Ovary (tissue), 9 donors: ENCODE data around the gene ADGRE1. TPM values are rescaled to one million over a fixed set of nuclear protein-coding genes. Genes with fewer than 3 reads are reported as not detected.

Source experiments
- DNase-seq, 5 donors: peaks; one replicate each; pipeline ENCODE4 v3.0.0-alpha.2; 2019 to 2020
- H3K27ac ChIP-seq, 2 donors: fragments of 200-600 bp; one replicate each; pipeline versions ENCODE4 v1.5.1 to v1.8.0; 2019 to 2022
- H3K27me3 ChIP-seq: fragments of 200-600 bp; one replicate; pipeline ENCODE4 v1.8.0; 2022
- H3K36me3 ChIP-seq: fragments of 200-600 bp; sonication (generic); one replicate; pipeline ENCODE4 v1.5.1; 2019
- H3K4me1 ChIP-seq: one replicate; pipeline ENCODE4 v1.8.1; 2013; ENCODE audit warnings: mild to moderate bottlenecking, moderate library complexity; ENCODE audit not compliant: insufficient read depth
- H3K4me3 ChIP-seq: fragments of 200-600 bp; sonication (generic); one replicate; pipeline ENCODE4 v1.5.1; 2017
- H3K9me3 ChIP-seq, 2 donors: fragments of 200-600 bp in 1 of 2; sonication (generic) in 1 of 2; one replicate each; pipeline versions ENCODE4 v1.5.1 to v1.8.1; 2013 to 2019; ENCODE audit warnings: mild to moderate bottlenecking in 1 of 2, moderate library complexity in 1 of 2
- CTCF ChIP-seq, 3 donors: fragments of 450-650 bp in 2 of 3; fragments of 200-600 bp in 1 of 3; IDR thresholded peaks; one replicate each; pipeline versions ENCODE4 v1.5.1 to v1.8.0; 2016 to 2022; ENCODE audit warnings: antibody characterized with exemption in 3 of 3, mild to moderate bottlenecking in 1 of 3
- EP300 ChIP-seq: sonication (generic); formaldehyde crosslinking; IDR thresholded peaks from one replicate; pipeline ENCODE4 v1.6.1; 2017; ENCODE audit warnings: antibody characterized with exemption
- POLR2A ChIP-seq: fragments of 450-650 bp; IDR thresholded peaks from one replicate; pipeline ENCODE4 v1.6.1; 2017; ENCODE audit warnings: antibody characterized with exemption, mild to moderate bottlenecking, moderate library complexity
- WGBS, 3 donors: extraction: QIAGEN DNeasy Blood & Tissue Kit in 1 of 3; methylation state at CpG; one replicate each; pipeline versions ENCODE4 v1.1.5 to v1.1.7; 2013 to 2017; 5-methylcytosine and 5-hydroxymethylcytosine counted together
- intact Hi-C, 4 donors: fragments of 100-400 bp; cut with DNase I; formaldehyde crosslinking; loops; one replicate each; pipeline versions ENCODE4 v1.11.0 to v1.15.1; 2022 to 2023
- polyA plus RNA-seq, 2 donors: library from polyadenylated mRNA; stranded (reverse); fragments of 200-250 nt in 1 of 2; fragments of 350-450 nt in 1 of 2; fragmentation: Illumina TruSeq in 1 of 2; extraction: RNeasy Lipid Tissue Mini Kit (QIAGEN cat#74804) in 1 of 2; gene quantifications; one replicate each; pipeline ENCODE4 v1.2.3, GENCODE V29; 2013 to 2014
- total RNA-seq, 7 donors: library from RNA; depleted of rRNA in 2 of 7; stranded (reverse); fragments of >200 nt in 2 of 7; fragmentation: NEBNext Ultra II Directional in 3 of 7; extraction: Animal tissue kit (Norgen Biotek cat#: 25700) in 3 of 7; gene quantifications; one replicate each; pipeline versions ENCODE4 v1.1.0 to v1.2.4, GENCODE V29; 2016 to 2023
- donor health status: DM: no; HTN: no; CAD: no; lungs with moderate emphysema.
- donor health status: DM: no; HTN: no; CAD: no.
- donor health status: Bipolar disorder and iron deficiency.
- donor health status: DM: yes; HTN: yes; CAD: no.
- donor health status: DM: no; HTN: no; CAD: no.
- donor health status: DM: yes; HTN: yes; CAD: no.

ADGRE1 gene
- total and polyA plus RNA-seq, 9 donors: 0.05 to 0.80 (median 0.23) TPM; not detected in 1

GRCh38 chr19:6971366-6971765, 84.0 kb downstream of the ADGRE1 start:
- H3K4me1 ChIP-seq: no peaks in the 10 kb centered on the region
- no peak overlapping the region for H3K27ac ChIP-seq
- no peaks in the 10 kb centered on the region for H3K27me3 ChIP-seq
- WGBS, 3 donors: 81 to 100% (median 86%) methylated on average over 1 of the region's 1 CpG
- H3K4me3 ChIP-seq: no peak overlapping the region
- DNase-seq: no peak
- intact Hi-C loops: no loop called here
- H3K9me3 ChIP-seq: no peaks in the 10 kb centered on the region
- H3K36me3 ChIP-seq: no peaks in the 10 kb centered on the region
- no peak for TF ChIP-seq CTCF (IDR thresholded peaks at IDR 0.05)
- TF ChIP-seq EP300: no peak
- no peak for TF ChIP-seq POLR2A

GRCh38 chr19:6976197-6976596, 88.8 kb downstream of the ADGRE1 start:
- intact Hi-C loops: no loop called here
- no peak overlapping the region for H3K27ac ChIP-seq

GRCh38 chr19:6979399-6979798, 92.0 kb downstream of the ADGRE1 start:
- intact Hi-C loops: no loop called here
- no peak overlapping the region for H3K4me3 ChIP-seq
- TF ChIP-seq EP300 (no peak), CTCF (IDR thresholded peaks at IDR 0.05) (no peak), POLR2A (no peak)
- no peaks in the 10 kb centered on the region for H3K4me1 ChIP-seq
- no peak overlapping the region for H3K27ac ChIP-seq
- peaks cover 0 to 4% of the 10 kb centered on the region in 2 donors for H3K9me3 ChIP-seq
- DNase-seq: no peak
- H3K27me3 ChIP-seq: no peaks in the 10 kb centered on the region
- WGBS, 3 donors: 72 to 82% (median 77%) methylated on average over 3 of the region's 3 CpGs
- H3K36me3 ChIP-seq: no peaks in the 10 kb centered on the region

More at GRCh38 chr19:6976197-6976596, 88.8 kb downstream of the ADGRE1 start:
- DNase-seq: no peak
- H3K4me3 ChIP-seq: no peak overlapping the region
- no peaks in the 10 kb centered on the region for H3K36me3 ChIP-seq
- no peaks in the 10 kb centered on the region for H3K9me3 ChIP-seq
- no peaks in the 10 kb centered on the region for H3K27me3 ChIP-seq
- no peaks in the 10 kb centered on the region for H3K4me1 ChIP-seq
- no peak for TF ChIP-seq CTCF (IDR thresholded peaks at IDR 0.05)
- TF ChIP-seq POLR2A: no peak
- no peak for TF ChIP-seq EP300
- WGBS, 3 donors: 83 to 89% (median 84%) methylated on average over 5 of the region's 5 CpGs

- intact Hi-C loops: no loop called here
- no peak for DNase-seq
- Histone ChIP-seq H3K4me1 (no peaks in the 10 kb centered on the region), H3K27ac (no peak overlapping the region), H3K4me3 (no peak overlapping the region), H3K36me3 (no peaks in the 10 kb centered on the region), H3K9me3 (peaks cover 0 to 4% of the 10 kb centered on the region in 2 donors), H3K27me3 (no peaks in the 10 kb centered on the region)
- TF ChIP-seq POLR2A (no peak), CTCF (IDR thresholded peaks at IDR 0.05) (no peak), EP300 (no peak)
Observed at GRCh38 chr19:6983448-6983847, 96.1 kb downstream of the ADGRE1 start.

- Histone ChIP-seq H3K4me1 (no peaks in the 10 kb centered on the region), H3K27ac (no peak overlapping the region), H3K4me3 (no peak overlapping the region), H3K9me3 (peaks cover 0 to 4% of the 10 kb centered on the region in 2 donors), H3K27me3 (no peaks in the 10 kb centered on the region), H3K36me3 (no peaks in the 10 kb centered on the region)
- intact Hi-C loops: no loop called here
- WGBS, 3 donors: 46 to 51% (median 49%) methylated on average over 4 of the region's 4 CpGs
- no peak for DNase-seq
- no peak for TF ChIP-seq EP300
- TF ChIP-seq CTCF (IDR thresholded peaks at IDR 0.05): no peak
- no peak for TF ChIP-seq POLR2A
Observed at GRCh38 chr19:6987850-6988249, 100.5 kb downstream of the ADGRE1 start.
